ENCODE measurements around the gene KMT2D. TPM values are rescaled to one million over a fixed set of nuclear protein-coding genes. Genes with fewer than 3 reads are reported as not detected.

The KMT2D gene
- total and polyA plus RNA-seq, 2 experiments from 2014 or later: 17.6 to 120 TPM

GRCh38 chr12:49052451-49053208 is 8.0 kb downstream of the KMT2D start (continued):
- no peak for TF ChIP-seq ZNF462 (CRISPR knock-in tag; IDR thresholded peaks at IDR 0.05)
- TF ChIP-seq EZH2 (IDR thresholded peaks at IDR 0.05; ENCODE audit: low read depth, unreplicated experiment): no peak
- TF ChIP-seq JUNB (IDR thresholded peaks at IDR 0.05; ENCODE audit: unreplicated experiment): no peak
- no peak for TF ChIP-seq ETS1 (IDR thresholded peaks at IDR 0.05)

- Mint-ChIP-seq H3K36me3 (ENCODE audit: low read depth) (peaks cover 89% of the 10 kb centered on the region), H3K4me3 (no peak overlapping the region), H3K4me1 (peaks cover 19% of the 10 kb centered on the region), H3K9me3 (no peaks in the 10 kb centered on the region; the same call in 2 of the 3 replicates), H3K27ac (no peak overlapping the region), H3K27me3 (ENCODE audit: insufficient read depth, low read depth, poor library complexity) (peaks cover 12% of the 10 kb centered on the region)
- Histone ChIP-seq H3F3A (replicated peaks; ENCODE audit: low read depth) (no peaks in the 10 kb centered on the region), H3K79me2 (replicated peaks; ENCODE audit: insufficient read depth) (peaks cover 35% of the 10 kb centered on the region), H3K4me3 (no peak overlapping the region), H3K4me2 (no peak overlapping the region), H3K36me3 (ENCODE audit: insufficient read depth) (peaks cover 36% of the 10 kb centered on the region), H3K9me2 (ENCODE audit: insufficient read depth) (no peaks in the 10 kb centered on the region), H3K27me3 (ENCODE audit: insufficient read depth) (no peaks in the 10 kb centered on the region), H3K27ac (ENCODE audit: low read depth) (no peak overlapping the region), H2AFZ (no peak overlapping the region), H3K4me1 (ENCODE audit: insufficient read depth) (peaks cover 8% of the 10 kb centered on the region), H4K20me1 (replicated peaks; ENCODE audit: insufficient read depth) (peaks cover 53% of the 10 kb centered on the region)
- DNase-seq (ENCODE audit: low spot score) (no peak), ATAC-seq (no peak)
- no peak for TF ChIP-seq CREB1 (CRISPR knock-in tag; IDR thresholded peaks at IDR 0.05; ENCODE audit: low read depth)
- no peak for TF ChIP-seq STAT1 (IDR thresholded peaks at IDR 0.05; ENCODE audit: unreplicated experiment)
- no peak for TF ChIP-seq ZNF114 (CRISPR knock-in tag; IDR thresholded peaks at IDR 0.05)
- TF ChIP-seq POLR2AphosphoS5 (IDR thresholded peaks at IDR 0.05; ENCODE audit: low read depth): no peak
- no peak for TF ChIP-seq EZH2 (IDR thresholded peaks at IDR 0.05; ENCODE audit: low read depth, unreplicated experiment)
- TF ChIP-seq JUNB (IDR thresholded peaks at IDR 0.05; ENCODE audit: unreplicated experiment): no peak
- TF ChIP-seq NANOG (IDR thresholded peaks at IDR 0.05; ENCODE audit: borderline replicate concordance): no peak
These were observed 8.7 kb downstream of the KMT2D start for GRCh38 chr12:49051777-49052438.

All from GM23338 (cell line).